Upper lobe of left lung (tissue), 4 donors: ENCODE measurements around the gene TMC3.

Source experiments
- CTCF ChIP-seq, 6 experiments: fragments of 450-650 bp in 4 of 6; fragments of 200-600 bp in 2 of 6; sonication (generic) in 2 of 6; IDR thresholded peaks; one replicate each; pipeline ENCODE4 v1.5.1; 2016 to 2019; ENCODE audit warnings: antibody characterized with exemption in 6 of 6
- EP300 ChIP-seq, 4 donors: sonication (generic); formaldehyde crosslinking; IDR thresholded peaks; one replicate each; pipeline ENCODE4 v1.5.1; 2017; ENCODE audit warnings: antibody characterized with exemption in 4 of 4, control low read depth in 2 of 4
- POLR2A ChIP-seq, 4 donors: fragments of 450-650 bp; IDR thresholded peaks; one replicate each; pipeline ENCODE4 v1.5.1; 2016 to 2017; ENCODE audit warnings: antibody characterized with exemption in 4 of 4, mild to moderate bottlenecking in 2 of 4
- POLR2AphosphoS5 ChIP-seq, 2 donors: sonication (generic); formaldehyde crosslinking; IDR thresholded peaks; one replicate each; pipeline ENCODE4 v1.5.1; 2017; ENCODE audit warnings: antibody characterized with exemption in 2 of 2

- TF ChIP-seq POLR2AphosphoS5 (IDR thresholded peaks at IDR 0.05): no peak
- no peak for TF ChIP-seq EP300 (IDR thresholded peaks at IDR 0.05)
- TF ChIP-seq CTCF (IDR thresholded peaks at IDR 0.05): no peak
- TF ChIP-seq POLR2A (IDR thresholded peaks at IDR 0.05): no peak
Observed at GRCh38 chr15:81281456-81281735, 92.6 kb downstream of the TMC3 start.
